Eye (tissue), 1 donor: ENCODE data around the gene ABL1.

ENCODE experiments used
- DNase-seq: peaks from one replicate; pipeline ENCODE4 v3.0.0-alpha.2; 2015

Gene ABL1

GRCh38 chr9:130872912-130873503, 38.0 kb downstream of the ABL1 start:
- DNase-seq, result no peak

- DNase-seq, result no peak
Observed at GRCh38 chr9:130873966-130874365, 38.9 kb downstream of the ABL1 start.

GRCh38 chr9:130874783-130875182, 39.7 kb downstream of the ABL1 start:
- no peak for DNase-seq

- DNase-seq, result no peak
Observed at GRCh38 chr9:130877300-130877699, 42.2 kb downstream of the ABL1 start.

- DNase-seq, result no peak
Observed at GRCh38 chr9:130878295-130878694, 43.2 kb downstream of the ABL1 start.

DNA sequence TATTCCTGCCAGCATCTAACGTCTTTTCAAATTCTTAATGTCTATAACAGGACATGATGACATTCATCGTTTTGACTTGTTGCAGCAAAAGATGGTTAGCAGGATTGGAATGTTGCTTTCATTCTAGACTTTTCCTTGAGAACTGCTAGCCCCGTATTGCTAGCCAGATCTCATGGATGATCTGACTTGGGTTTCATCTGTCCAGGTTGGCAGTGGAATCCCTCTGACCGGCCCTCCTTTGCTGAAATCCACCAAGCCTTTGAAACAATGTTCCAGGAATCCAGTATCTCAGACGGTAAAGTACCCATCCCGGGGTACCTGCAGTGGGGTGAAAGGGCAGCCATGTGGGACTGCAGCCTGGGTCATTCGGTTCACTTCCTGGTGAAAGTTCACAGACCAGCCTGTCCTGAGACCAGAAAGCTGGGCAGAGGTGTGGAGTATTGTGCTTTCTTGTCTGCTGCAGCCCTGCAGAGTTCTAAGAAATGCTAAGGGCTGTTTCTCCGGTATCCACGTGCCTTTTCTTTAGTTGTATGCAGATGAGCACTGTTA, 44.9 kb downstream of the ABL1 start:
- no peak for DNase-seq

DNA sequence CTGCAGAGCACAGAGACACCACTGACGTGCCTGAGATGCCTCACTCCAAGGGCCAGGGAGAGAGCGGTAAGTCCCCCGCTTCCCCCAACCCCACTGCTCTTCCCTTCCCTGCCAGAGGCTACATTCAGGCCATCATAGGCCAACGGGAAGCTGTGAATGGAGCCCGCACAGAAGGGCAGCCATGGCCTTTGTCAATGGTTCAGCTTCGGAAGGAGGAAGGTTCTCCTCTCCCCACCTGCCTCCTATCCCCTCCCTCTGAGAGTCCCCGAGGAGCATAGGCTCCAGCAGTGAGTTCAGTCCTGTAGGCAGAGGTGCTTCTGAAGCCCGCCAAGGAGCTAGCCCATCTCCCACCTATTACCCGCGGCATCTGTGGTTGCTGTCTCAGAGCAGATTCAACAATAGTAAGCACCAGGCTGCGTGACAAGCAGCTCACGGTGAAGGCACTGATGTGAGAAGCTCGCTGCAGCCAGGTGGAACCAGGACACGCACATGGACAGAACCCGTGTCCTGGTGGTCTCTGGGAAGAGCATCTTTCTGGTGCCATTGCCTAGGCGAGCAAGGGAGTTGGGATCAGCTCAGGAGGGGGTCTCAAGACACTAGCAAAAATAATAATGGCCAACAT, 45.7 kb downstream of the ABL1 start:
- no peak for DNase-seq

GRCh38 chr9:130881516-130881915, 46.5 kb downstream of the ABL1 start:
- no peak for DNase-seq

DNA sequence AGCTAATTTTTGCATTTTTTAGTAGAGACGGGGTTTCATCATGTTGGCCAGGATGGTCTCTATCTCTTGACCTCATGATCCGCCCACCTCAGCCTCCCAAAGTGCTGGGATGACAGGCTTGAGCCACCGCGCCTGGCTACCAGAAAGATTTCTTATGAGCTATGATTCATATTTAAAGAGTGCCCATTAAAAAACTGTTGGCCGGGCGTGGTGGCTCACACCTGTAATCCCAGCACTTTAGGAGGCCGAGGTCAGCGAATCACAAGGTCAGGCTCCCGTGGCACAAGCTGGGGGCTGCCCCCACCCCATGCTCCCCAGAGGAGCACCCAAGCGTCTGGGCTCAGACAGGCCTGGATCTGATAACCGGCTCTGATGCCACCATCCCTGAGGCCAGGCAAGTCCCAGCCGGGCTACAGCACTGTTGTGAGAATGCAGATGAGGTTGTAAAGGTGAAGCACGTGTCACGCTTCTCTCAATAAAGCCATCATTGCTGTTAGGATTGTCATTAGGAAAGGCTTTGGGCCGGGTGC, 47.7 kb downstream of the ABL1 start:
- DNase-seq, result no peak

- DNase-seq, result no peak
Observed at GRCh38 chr9:130883479-130883878, 48.4 kb downstream of the ABL1 start.

GRCh38 chr9:130884111-130884531, 49.1 kb downstream of the ABL1 start:
- no peak for DNase-seq

DNA sequence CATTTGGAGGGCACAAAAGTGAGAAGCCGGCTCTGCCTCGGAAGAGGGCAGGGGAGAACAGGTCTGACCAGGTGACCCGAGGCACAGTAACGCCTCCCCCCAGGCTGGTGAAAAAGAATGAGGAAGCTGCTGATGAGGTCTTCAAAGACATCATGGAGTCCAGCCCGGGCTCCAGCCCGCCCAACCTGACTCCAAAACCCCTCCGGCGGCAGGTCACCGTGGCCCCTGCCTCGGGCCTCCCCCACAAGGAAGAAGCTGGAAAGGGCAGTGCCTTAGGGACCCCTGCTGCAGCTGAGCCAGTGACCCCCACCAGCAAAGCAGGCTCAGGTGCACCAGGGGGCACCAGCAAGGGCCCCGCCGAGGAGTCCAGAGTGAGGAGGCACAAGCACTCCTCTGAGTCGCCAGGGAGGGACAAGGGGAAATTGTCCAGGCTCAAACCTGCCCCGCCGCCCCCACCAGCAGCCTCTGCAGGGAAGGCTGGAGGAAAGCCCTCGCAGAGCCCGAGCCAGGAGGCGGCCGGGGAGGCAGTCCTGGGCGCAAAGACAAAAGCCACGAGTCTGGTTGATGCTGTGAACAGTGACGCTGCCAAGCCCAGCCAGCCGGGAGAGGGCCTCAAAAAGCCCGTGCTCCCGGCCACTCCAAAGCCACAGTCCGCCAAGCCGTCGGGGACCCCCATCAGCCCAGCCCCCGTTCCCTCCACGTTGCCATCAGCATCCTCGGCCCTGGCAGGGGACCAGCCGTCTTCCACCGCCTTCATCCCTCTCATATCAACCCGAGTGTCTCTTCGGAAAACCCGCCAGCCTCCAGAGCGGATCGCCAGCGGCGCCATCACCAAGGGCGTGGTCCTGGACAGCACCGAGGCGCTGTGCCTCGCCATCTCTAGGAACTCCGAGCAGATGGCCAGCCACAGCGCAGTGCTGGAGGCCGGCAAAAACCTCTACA, 49.8 kb downstream of the ABL1 start:
- DNase-seq, result no peak

GRCh38 chr9:130885484-130886375, 50.7 kb downstream of the ABL1 start:
- DNase-seq, result no peak

- DNase-seq, result no peak
Observed at GRCh38 chr9:130886981-130887380, 51.9 kb downstream of the ABL1 start.

- DNase-seq, result no peak
Observed at GRCh38 chr9:130887494-130888144, 52.6 kb downstream of the ABL1 start.

GRCh38 chr9:130888146-130888885, 53.3 kb downstream of the ABL1 start:
- DNase-seq, result no peak

GRCh38 chr9:130890124-130890523, 55.1 kb downstream of the ABL1 start:
- no peak for DNase-seq

DNA sequence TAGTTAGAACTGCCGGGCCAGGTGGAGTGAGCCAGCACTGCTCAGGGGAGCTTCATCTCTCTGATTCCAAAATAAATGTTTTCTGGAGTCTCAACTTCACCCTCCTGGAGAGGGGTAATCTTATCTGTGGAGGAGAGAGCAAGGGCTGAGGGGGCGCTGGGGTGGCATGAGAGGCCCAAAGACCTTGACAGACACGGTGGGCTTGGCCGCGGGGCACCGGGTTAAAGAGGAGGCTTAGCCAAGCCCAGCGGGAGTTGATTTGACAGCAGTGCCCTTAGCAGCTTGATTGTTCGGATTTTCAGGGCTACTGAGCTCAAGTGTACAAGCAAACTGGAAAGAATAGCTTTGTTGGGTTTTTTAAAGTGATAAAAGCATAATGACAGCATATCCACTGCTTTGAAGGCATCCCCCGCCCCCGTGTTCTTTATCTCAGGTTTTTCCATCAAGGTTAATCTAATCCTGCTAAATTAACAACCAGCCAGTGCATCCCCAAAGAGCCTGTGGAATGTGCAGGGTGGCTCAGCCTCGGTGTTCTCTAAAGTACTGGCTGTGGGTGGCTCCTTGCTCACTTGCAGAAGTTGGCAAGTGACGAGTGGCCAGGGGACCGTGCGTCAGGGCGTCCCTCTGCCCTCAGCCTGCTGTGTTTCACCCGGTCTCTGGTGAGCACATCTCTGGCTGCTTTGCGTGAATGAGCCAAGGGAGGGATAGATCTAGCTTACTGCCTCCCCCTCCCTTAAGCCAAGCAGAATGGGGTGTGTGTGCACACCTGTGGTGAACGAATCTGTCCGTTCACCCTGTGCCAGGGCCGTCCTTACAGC, 56.0 kb downstream of the ABL1 start:
- DNase-seq, result peak; percentile 68

DNA sequence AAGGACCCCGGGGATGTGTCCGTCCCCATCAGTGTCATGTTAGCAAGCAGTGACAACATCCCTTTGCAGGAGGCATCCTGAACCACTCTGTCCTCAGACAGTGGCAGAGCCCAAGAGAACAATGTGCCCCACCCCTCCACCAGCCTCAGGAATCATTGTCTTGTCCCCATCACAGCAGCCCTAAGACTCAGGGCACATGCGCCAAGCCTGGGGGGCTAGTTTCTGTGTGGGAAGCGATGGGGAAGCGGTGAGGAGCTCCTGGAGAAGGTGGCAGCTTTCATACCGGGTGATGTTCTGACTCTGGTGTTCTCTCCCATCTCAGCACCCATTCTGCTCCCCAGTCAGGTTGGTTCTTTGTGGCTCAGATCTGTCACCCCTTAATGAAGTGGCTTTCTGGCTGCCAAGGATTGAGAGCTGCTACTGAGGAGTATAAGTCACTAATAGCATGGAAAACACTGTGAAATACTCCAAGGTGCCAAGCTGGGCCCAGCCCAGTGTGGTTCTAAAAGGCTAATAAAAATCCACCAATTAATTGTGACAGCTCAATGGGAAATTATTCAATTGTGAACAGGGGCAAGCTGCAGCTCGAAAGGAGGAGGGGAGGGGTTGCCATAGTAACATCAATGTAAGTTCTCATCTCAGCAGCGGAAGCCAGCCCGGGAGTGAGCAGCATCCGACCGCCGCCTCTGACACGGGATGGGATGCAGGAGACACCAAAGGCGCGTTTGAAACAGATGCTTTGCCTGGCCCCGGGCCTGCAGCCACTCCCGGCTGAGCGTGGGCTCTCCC, 56.8 kb downstream of the ABL1 start:
- peak; percentile 96 for DNase-seq
